HuH-7.5 (cell line): ENCODE data around the gene MGMT.

ENCODE experiments used
- DNase-seq: peaks from one replicate; pipeline ENCODE4 v3.0.0; 2011; ENCODE audit warnings: low spot score

Gene MGMT

DNA sequence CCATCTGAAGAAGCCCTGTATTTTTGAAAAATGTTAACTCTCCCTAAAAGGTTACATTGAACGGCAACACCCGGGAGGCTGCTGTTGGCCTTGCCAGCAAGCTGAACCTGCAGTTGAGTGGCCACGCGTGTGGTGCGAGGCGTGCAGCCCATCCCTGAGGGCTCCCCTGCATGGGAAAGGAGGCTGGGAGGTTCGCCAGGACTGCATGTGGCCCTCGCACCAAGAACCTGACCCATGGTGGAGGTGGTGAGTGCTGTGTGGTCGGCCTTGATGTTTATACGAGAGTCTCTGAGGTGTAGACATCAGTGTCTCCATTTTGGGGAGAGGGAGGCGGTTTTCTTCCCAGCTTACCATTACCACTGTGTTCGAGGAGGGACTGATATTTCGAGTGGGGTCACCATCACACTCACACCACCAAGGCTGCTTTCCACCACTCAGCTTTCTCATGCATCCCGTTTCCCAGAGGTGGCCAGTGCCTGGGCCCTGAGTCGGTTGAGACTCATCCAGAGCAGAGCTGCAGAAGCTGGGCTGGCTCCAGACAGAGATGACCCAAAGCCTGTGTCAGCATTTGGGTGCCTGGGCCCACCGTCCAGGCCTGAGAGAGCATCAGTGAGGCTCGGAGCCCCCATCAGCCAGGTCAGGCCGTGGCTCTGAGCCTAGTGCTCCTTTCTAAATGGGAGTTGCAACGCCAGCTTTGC, 274.4 kb downstream of the MGMT start:
- DNase-seq, result no peak

DNA sequence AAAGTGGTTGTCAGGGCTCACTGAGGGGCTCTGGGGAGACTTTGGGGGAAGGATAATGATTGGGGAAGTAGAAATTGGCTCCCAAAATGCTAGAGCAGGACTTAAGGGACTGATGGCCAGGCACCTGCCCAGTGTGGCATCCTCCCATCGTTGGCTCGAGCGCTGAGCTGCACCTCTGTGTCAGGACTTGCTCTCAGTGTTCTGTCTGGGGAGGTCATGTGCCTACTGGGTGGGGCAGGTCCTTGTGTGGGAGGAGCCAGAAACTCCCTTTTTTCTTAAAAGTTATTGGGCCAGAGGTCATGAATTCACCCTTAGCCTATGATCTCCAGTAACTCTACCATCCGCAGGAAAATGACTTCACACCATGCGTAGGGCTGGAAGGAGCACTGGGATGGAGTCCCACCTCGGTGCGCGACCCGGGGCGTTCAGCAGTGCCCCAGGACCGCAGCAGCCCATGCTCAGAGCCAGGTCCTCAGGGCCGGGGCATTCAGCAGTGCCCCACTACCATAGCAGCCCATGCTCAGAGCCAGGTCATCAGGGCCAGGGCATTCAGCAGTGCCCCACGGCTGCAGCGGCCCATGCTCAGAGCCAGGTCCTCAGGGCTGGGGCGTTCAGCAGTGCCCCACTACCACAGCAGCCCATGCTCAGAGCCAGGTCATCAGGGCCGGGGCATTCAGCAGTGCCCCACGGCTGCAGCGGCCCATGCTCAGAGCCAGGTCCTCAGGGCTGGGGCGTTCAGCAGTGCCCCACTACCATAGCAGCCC, 275.1 kb downstream of the MGMT start:
- no peak for DNase-seq

DNA sequence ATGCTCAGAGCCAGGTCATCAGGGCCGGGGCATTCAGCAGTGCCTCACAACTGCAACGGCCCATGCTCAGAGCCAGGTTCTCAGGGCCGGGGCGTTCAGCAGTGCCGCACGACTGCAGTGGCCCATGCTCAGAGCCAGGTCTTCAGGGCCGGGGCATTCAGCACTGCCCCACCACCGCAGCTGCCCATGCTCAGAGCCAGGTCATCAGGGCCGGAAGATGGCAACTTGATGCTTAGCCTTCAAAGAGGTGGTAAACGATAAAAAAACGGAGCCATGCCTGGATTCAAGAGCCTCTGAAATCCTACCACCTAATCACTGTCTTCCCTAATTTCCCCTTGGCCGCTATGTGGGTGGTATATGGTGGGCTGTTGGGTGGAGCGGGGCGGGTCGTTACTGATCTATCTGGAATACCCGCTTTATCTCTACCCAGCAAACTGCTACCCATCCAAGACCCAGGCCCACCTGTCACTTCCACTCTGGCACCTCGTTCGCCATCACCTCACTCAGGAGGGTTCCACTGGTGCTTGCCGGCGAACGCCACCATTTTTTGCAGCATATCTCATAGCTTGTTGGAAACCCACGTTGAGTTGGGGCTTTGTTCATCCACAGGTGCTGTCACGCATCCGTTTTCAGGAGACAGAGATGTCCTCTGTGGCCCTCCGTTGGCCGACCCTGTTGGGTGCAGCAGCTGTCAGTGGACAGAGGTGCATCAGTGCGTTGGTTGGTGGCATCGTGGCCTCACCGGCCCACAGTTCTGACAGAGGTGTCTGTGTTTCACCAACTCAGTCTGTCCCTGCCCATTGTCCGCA, 275.9 kb downstream of the MGMT start:
- no peak for DNase-seq

DNA sequence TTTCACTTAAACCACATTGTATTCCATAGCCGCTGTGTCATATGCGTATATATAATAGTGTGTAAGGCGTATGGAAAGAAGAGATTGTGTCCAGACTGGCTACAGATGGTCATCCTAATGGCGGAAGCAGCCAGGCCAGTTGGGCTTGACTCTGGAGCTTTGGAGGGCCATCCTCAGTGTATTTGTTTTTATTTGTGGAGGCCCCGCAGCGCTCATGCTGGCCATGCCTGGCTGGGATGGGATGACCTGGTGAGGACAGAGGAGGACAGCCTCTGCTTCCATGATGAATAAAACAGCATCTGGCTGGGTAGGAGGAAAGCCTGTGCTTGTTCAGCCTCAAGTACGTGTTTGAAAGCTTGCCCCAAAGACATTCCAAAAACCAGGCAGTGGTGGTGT, 276.7 kb downstream of the MGMT start:
- DNase-seq, result no peak

DNA sequence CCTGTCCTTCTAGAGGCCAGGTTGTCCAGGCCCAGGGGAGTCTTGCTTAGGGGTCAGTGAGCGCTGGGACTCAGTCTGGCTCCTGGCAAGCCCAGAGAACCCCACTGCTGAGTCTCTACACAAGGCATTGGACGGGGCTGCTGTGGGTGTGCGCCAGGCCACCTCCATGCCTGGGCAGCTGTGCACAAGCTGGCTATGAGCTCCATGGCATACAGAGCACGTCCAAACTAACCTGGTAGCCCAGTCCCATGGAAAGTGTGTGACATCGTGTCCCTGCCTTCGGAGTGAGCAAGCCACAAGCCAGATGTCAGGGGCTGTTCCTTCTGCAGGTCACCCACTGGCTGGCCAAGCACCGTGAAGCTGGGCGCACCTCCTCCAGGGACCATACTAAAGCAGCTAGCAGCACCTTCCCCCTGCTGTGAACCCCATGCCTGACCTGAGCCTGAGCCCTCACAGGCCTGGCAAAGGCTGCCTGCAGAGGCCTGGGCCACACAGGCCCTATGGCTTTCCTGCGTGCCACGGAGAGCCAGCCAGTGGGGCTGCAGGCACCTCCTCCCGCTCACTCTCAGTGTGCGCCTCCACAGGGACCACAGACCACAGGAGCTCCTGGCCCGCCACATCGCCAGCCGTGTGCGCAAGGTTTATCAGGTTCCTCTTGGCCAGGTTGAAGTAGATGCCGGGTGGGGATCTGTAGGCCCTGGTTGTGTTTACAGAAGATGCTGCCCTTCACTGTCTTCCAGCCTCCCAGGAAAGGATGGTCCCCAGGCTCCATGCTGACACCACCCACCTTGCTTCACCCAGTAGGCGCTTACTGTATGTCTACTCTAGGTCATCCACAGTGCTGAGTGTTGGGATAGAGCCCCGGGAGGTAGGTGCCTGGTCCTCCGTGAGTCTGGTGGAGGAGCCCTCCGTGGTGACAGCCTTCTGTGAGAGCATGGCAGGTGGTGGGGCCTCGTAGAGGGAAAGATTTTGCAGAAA, 277.4 kb downstream of the MGMT start:
- DNase-seq, result no peak

DNA sequence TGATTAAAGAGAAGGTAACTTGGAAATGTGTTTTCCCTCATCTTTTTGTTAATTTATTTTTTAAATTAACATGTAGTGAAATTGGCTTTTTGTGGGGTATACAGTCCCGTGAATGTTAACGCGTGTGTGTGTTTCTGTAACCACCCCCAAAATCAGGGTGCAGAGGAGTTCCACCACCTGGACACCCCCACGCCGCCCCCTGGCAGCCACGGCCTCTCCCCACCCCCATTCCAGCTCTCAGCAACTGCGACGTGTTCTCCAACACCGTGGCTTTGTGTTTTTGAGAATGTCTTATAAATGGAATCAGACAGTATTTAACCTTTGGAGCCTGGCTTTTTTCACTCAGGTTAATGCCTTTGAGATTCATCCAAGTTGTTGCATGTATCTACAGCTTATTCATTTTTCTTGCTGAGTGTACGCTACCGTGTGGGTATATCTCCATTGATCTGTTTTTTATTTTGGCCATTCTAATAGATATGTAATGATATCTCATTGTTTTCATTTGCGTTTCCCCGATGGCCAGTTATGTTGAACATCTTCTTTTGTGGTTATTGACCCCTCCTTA, 278.2 kb downstream of the MGMT start:
- no peak for DNase-seq

DNA sequence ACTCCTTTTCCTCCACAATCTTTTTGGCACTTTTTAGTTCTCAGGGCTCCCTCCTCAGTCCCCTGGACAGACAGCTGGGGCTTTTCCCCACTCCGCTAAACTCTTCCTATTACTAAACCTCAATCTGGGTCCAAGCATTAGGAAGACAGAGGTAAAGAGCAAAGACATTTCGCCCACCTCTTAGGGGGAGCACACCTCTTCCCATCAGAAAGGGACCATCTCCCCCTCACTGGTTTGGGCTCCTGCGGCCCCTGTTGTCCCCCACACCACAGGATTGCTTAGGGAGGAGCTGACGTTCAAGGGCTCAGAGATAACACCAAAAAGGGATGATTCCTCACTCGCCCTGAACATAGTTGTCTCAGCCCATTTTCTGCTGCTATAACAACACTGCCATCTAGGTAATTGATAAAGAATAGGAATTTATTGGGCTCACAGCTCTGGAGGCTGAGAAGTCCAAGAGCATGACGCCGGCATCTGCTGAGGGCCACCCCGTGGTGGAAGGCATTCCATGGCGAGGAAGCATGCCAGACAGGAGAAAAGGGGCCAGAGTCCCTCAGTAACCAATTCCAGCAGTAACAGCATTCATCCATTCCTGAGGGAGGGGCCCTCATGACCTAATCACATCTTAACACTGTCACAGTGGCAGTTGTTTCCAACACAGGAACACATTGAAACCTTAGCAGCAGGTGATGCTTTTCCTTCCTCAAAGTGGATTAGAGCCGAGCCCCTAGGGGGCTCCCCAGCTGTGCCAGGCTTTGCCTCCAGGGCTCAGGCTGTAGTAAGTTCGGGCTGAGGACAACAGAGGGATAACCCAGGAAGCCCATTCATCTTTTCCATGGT, 287.4 kb downstream of the MGMT start:
- no peak for DNase-seq

DNA sequence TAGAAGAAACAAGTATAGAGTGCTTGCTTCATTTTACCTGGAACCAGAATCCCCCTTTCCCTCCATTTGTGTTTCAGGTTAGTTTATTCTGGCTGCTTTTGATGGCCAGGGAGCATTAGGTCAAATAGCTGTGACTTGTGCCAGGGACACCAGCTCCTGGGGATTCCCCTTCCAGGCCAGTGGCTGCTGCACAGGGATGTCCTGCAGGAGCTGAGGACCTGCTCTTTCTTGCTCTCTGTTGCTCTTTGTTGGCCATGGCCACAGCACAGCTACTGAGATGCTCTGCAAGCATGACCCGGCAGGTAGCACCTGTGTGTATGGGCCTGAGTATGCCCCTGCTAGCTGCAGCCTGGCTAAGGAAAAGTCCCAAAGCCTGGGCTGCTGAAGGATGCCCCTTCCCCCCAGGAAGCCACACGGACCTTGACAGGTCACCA, 288.1 kb downstream of the MGMT start:
- DNase-seq, result no peak

DNA sequence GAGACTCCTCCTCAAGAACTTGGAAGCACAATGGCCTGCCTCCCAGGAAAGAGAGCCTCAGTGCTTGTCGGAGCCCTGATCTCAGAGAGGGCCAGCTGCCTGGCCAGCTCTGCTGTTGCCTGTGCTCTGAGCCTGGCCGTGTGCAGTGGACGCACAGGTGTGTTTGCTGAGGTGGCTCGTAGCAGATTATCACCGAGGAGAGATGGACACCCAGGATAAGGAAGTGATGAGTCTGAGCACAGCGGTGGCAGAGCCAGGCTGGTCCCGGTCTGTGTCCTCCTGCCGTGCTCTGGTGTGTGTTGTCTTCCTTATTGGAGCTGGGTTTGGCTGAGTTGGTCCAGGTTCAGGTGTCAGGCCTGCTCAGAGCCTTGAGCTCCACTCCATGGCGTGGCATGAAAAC, 288.6 kb downstream of the MGMT start:
- no peak for DNase-seq

DNA sequence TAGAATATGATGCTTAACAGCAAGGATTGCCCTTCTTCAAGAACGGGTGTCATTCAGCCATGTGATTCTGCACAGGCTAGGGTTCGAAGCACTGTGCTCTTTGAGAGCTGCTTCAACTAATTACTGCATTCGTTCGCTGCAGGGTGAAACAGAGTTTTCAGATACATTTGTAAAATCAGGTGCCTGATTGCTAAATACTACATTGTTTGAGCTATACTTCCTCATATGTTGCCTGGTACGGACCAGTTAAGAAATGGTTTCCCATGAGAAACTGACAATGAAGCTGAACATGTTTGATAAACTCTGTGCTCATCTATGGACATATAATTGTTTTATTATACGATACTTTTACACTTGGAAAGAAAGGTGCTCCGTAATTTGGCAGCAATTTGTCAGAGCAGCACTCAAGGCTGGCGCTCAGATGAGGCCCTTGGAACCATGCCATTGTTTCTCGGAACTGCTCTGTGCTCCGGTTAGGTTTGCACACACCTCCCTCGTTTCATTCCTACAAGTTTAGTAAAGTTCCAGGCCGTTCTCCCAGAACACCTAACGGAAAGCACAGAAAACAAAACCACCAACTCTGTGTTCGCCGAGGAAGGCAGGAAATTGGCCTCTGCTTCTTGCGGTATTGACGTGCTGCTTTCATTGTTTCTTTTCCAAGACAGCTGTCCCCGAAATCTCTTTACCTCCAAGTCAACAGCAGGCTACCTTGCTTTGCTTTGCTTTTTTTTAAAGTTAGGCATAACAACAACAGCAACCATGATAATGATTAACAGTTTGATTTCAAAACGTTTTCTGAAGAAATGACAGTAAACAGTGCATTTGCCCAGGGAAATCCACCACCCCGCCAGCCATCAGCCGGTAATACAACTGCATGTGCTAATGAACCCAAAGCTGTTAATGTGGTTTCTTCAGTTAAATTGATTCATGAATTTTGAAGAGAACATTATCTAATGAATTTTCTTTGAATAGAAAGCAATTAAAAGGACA, 290.2 kb downstream of the MGMT start:
- no peak for DNase-seq

DNA sequence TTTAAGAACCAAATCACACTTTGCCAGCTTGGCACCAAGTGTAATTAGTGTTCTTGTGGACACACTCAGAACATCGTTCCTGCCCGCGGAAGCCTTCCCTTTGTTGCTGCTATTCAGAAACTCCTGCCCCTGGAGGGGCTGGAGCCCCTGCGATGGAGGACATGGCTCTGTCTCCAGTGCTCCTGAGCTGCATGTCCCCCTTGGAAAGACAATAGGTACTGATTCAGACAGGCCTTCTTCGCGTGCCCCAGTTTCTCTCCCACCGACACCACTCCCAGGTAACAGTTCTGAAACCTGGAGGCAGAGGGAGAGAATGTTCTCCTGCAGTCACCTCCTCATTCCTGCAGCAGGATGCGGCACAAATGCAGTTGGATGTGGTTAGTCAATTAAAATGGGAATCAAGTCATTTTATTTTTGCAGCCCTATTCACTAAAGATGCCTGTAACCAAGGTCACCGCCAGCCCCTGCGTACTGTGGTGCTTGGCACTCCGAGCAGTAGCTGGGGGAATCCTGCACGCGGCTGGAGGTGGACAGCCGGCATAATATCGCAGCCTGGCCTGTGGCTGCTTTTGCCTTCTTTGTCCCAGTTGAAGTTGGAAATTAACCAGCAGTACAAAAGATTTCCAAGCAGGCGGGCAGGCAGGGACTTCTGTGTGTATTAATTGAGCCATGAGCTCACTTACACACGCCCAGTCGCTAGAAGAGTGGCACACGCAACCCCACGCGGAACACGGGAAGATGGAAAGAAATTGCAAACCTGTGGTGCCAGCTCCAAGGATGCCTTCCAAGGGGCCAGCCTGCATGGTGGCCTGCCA, 291.4 kb downstream of the MGMT start:
- no peak for DNase-seq

DNA sequence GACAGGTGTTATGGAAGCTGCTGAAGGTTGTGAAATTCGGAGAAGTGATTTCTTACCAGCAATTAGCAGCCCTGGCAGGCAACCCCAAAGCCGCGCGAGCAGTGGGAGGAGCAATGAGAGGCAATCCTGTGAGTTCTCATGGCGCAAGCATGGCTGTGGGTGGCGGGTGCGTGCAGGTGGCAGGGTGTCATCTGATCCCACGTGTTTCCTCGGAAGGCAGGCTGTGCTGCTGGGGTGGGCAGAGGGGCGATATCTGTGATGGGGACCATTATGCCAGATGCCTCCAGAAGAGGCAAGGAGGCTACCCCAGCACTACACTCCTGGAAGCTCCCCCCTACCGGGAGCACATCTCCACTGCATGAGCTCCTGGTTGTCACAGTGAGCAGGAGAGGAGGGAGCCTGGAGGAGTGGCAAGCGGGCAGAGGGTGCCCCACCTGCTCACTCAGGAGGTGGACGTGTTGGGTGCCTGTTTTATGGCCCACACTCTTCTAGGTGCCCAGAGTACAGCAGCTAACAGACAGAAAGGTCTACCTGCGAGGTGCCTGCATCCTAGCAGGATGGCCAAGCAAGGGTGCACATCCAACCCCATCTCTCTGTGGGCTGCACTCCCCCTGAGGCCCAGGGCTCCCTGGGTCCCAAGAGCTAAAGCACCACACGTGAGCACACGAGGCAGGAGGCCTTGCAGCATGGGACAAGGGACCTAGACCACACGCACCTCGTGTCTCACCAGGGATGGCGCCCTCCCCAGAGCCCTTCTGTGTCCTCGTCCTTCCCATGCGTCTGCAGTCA, 292.4 kb downstream of the MGMT start:
- no peak for DNase-seq

DNA sequence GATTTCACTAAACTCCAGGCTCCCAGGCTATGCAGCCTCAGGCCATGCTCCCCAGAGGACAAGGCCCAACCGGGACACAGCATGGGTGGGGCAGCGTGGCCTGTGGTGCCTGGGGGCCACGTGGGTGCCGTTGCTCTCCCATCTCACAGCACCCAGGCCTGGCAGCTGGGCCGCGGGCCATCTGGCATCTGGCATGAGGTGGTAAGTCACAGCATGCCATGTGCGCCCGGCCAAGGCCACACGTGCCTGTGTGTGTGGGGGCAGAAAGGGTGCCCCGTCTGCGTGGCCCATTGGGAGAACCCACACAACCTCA, 292.9 kb downstream of the MGMT start:
- DNase-seq, result no peak

DNA sequence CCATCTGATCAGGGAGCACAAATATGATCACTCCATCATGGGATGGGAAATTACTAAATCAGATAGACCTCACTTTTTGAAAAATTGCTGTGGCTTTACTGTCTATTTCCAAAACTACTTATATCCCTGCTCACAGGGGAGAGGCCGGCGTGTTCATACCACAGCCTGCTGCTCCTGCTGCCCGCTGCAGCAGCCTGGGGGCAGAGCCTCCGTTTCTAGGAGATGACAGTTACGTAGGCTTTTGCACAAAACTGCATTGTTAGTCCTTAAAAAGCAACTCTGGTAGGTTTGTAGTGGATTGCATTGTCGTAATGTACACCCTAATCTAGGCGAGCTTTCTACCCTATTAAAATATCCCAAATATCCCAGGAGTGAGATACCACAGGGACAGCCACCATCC, 293.4 kb downstream of the MGMT start:
- DNase-seq, result no peak

DNA sequence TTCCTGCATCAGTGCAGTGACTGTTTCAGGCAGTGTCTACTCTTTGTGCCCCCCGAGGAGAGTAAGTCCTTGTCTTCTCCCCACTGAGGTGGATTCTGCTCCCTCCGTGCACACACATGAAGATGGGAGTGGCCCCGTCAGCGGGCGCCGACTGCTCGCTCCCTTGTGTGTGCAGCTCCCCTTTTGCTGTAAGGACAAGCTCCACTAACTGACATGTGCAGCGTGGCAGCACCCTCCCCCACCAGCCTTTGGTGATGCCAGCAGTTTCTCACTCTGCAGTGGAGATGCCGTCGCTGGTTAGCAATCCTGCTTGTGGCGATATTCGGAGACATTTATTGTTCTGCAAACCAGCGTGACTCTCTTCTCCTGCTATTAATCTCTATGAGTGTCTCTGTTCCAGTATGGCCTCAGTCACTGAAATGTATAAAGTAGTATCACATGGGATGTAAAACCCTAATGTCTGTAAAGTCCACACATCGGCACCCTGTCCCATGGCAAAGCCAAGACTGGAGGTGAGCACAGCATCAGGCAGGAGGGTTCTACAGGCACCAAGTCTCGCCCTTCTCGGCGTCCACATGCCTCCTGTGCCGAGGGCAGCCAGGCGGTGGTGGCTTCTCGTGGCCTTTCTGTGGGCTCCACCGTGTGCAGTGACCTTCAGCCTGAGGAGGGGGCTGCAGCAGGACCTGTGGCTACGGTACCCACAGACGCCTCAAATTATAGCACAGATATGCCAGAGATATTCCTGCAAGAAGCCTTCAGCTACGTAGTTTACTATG, 294.3 kb downstream of the MGMT start:
- no peak for DNase-seq

DNA sequence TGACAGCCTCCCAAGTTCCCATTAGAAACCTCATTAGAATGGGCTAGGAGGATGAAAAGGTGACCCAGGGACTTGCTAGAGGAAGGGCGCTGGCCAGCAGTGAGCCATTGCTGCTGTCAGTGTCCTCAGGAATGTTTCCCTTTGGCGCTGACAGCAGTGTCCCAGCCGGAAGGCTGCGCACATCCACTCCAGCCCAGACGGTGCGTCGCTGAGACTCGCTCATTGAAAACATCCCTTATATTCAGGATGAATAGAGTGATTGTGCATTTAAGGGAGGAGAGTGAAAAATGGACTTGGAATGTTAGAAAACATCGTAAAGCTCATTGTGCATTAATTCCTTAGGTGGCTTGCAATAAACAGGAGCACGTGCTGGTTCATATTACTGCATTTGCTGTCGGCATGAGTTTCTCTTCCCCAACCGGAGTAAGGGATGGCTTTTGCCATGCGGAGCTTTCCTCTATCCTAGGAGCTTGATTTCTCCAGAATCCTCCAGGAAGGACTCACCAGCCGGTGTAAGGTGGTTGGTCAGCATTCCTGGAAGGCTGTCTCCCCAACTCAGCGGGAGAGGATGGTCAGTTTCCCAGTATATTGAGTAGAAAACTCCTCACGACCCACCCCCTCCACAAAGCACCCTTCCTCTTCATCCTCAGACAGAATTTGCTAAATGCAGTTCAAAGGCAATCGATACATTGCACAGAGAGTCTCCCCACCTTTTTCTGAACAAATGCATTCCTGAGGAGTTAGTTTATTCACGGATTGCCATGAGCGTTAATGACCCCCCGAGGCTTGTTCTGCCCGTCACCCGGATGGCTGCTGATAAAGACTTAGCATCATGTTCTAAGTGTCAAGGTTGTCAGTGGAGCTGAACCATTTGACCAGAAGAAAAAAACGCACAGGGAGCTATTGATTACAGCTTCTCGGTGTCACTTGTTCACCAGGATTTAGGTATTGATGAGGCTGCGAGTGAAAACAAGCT, 295.2 kb downstream of the MGMT start:
- DNase-seq, result no peak
